Kidney epithelial cell (primary cell): ENCODE results near the gene MGAT4B. TPM values are rescaled to one million over a fixed set of nuclear protein-coding genes. Genes with fewer than 3 reads are reported as not detected.

ENCODE experiments used
- total RNA-seq: library from RNA; depleted of rRNA; stranded (reverse); fragments of >200 nt; gene quantifications from 2 replicates; pipeline ENCODE4 v1.2.3, GENCODE V29; 2015

The MGAT4B gene
- total RNA-seq, 1 donor from 2014 or later, result 540 TPM

Other genes with a start within 250 kb of the MGAT4B start
- gene HNRNPH1, start 183.2 kb downstream of the MGAT4B start, total RNA-seq, result 291 and 325 TPM in 2 replicates
- not detected in 2 replicates for gene CBY3, start 125.8 kb downstream of the MGAT4B start, total RNA-seq
- 586 and 649 TPM in 2 replicates for gene CANX, start 107.9 kb downstream of the MGAT4B start, total RNA-seq
- 17.5 and 18.8 TPM in 2 replicates for gene MAML1, start 74.0 kb downstream of the MGAT4B start, total RNA-seq
- 0.41 and 5.1 TPM in 2 replicates for gene LTC4S, start 12.9 kb downstream of the MGAT4B start, total RNA-seq
- 905 and 956 TPM in 2 replicates for gene SQSTM1, start 14.0 kb upstream of the MGAT4B start, total RNA-seq
- 18.7 and 25.7 TPM in 2 replicates for gene MRNIP, start 52.0 kb upstream of the MGAT4B start, total RNA-seq
- 79.6 and 86.3 TPM in 2 replicates for gene TBC1D9B, start 101.0 kb upstream of the MGAT4B start, total RNA-seq